NCI-H510A treated with DMSO at 0.1 percent for 48 hours (cell line): ENCODE results near the gene KIF12.
"Not testable (repeated sequence)": the region's sequence is repeated elsewhere in the genome, so short reads cannot be mapped to it uniquely, and the experiment has no call there.

Experiments
- DNase-seq: peaks from one replicate; lab custom pipeline; 2025; lab: John Stamatoyannopoulos, UW

The KIF12 gene

DNA sequence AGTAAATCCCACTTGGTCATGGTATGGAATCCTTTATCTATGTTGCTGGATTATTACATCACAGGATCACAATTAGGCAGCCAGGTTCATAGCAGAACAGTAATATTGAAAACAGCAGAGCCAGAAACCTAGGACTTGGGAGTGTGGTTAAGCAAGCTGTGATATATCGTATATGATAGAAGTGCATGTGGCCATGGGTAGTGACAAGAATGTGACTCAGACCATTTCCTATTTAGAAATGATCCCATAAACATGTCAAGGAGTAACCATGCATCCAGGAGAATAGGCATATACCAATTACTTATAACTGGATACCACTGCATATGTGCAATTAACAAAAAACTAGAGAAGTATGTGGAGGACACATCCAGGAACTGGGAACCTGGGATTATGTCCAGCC is 52.2 kb downstream of the KIF12 start:
- DNase-seq, result no peak

DNA sequence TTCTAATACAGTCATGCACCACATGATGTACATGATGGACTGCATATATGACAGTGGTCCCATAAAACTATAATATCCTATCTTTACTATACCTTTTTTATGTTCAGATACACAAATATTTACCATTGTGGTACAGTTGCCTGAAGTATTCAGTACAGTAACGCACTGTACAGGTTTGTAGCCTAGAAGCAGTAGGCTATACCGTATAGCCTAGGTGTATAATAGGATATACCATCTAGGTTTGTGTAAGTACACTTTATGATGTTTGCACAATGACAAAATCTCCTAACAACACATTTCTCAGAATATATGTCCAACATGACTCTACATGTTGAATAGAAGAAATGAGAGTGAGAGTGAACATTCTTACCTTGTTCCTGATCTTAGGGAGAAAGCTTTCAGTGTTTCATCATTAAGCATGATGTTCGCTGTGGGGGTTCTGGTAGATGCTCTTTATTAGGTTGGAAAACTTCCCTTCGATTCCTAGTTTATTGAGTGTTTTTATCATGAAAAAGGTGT is 52.8 kb downstream of the KIF12 start:
- no peak for DNase-seq

DNA sequence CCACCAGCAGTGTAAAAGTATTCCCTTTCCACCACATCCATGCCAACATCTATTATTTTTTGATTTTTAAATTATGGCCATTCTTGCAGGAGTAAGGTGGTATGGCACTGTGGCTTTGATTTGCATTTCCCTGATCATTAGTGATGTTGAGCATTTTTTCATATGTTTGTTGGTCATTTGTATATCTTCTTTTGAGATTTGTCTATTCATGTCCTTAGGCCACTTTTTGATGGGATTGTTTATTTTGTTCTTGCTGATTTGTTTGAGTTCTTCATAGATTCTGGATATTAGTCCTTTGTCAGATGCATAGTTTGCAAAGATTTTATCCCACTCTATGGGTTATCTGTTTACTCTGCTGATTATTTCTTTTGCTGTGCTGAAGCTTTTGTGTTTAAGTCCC is 55.4 kb downstream of the KIF12 start:
- not testable (repeated sequence) for DNase-seq
